ENCODE data around the gene ENO4. TPM values are rescaled to one million over a fixed set of nuclear protein-coding genes. Genes with fewer than 3 reads are reported as not detected.

ENO4 gene
- total RNA-seq, 8 experiments from 2014 or later = 0.15 to 8.1 (median 1.2) TPM

GRCh38 chr10:116909307-116909706 lies 60.0 kb downstream of the ENO4 start:
- Histone ChIP-seq H3K27ac (no peak overlapping the region), H3K4me1 (replicated peaks in 1 of 2) (peaks cover 3 to 4% of the 10 kb centered on the region in 2 donors), H3K4me3 (no peak overlapping the region)
- 43 to 88% (median 70%) methylated on average over 1 of the region's 1 CpG; no CpG with 5 or more reads in 2 of the 10 experiments for WGBS, 10 experiments
- in situ Hi-C loops (cut with MboI; ENCODE audit: low pct_unique_long_range_greater_than_20kb in 2 of 9, low sequenced_read_pairs in 9 of 9, unreplicated experiment in 9 of 9) = no loop called here
- no peak for ATAC-seq (replicated peaks in 6 of 8)

DNA sequence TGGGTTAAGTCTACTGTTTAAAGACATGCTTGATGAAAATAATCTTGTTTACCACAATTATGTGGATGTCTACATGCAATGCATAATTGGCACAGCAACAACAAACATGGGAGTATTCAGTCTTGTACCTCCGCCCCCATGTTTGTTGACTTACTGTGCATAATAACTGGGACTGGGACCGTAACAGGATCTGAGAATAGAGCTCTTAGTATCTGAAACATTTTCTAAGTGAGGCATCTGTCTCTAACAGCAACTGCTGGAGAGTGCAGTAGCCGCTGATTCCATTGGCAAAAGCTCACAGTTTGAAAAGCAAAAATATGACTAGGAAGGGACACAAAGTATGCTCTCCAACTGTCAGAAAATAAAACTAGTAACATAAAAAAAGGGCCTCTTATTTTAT lies 61.6 kb downstream of the ENO4 start:
- WGBS, 10 experiments = 20 to 100% (median 93%) methylated on average over 1 to 3 of the region's 3 CpGs; no CpG with 5 or more reads in 1 of the 10 experiments
- Histone ChIP-seq H3K27ac (no peak overlapping the region), H3K4me1 (replicated peaks in 1 of 2) (peaks cover 3 to 4% of the 10 kb centered on the region in 2 donors), H3K4me3 (no peak overlapping the region)
- in situ Hi-C loops (cut with MboI; ENCODE audit: low pct_unique_long_range_greater_than_20kb in 2 of 9, low sequenced_read_pairs in 9 of 9, unreplicated experiment in 9 of 9) = no loop called here
- ATAC-seq (replicated peaks in 6 of 8) = peak in 5 of 8 experiments; percentile 25 to 96 (median 93)

DNA sequence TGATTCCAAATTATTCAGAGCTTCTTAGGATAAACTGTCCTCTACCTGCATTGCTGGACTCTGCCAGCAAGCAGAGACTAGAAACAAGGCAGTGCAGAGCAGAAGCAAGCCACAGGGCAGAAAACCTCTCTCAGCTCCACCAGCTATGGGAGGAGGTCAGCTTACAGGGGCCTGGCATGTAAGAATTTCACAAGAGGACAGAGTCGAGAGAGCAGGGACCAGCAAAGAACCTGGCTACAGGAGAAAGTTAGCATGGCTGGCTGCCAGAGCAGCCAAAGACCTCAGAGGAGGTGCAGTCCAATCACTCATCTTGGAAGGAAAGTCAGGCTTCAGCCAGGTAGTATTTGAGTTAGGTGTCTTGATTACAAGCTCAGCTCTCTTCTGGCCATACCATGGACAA lies 62.9 kb downstream of the ENO4 start:
- peaks cover 0 to 4% of the 10 kb centered on the region in 2 donors for H3K4me1 ChIP-seq (replicated peaks in 1 of 2)
- ATAC-seq (replicated peaks in 6 of 8) = no peak
- WGBS, 10 experiments = 20 to 67% (median 53%) methylated on average over 1 of the region's 1 CpG; no CpG with 5 or more reads in 6 of the 10 experiments
- in situ Hi-C loops (cut with MboI; ENCODE audit: low pct_unique_long_range_greater_than_20kb in 2 of 9, low sequenced_read_pairs in 9 of 9, unreplicated experiment in 9 of 9) = no loop called here
- H3K4me3 ChIP-seq = no peak overlapping the region
- no peak overlapping the region for H3K27ac ChIP-seq

GRCh38 chr10:116913695-116914094 lies 64.4 kb downstream of the ENO4 start:
- Histone ChIP-seq H3K4me1 (replicated peaks in 1 of 2) (no peaks in the 10 kb centered on the region), H3K27ac (no peak overlapping the region), H3K4me3 (no peak overlapping the region)
- no peak for ATAC-seq (replicated peaks in 6 of 8)
- 33 to 100% (median 100%) methylated on average over 1 of the region's 1 CpG; no CpG with 5 or more reads in 6 of the 10 experiments for WGBS, 10 experiments
- in situ Hi-C loops (cut with MboI; ENCODE audit: low pct_unique_long_range_greater_than_20kb in 2 of 9, low sequenced_read_pairs in 9 of 9, unreplicated experiment in 9 of 9) = no loop called here

GRCh38 chr10:116915340-116915739 lies 66.0 kb downstream of the ENO4 start:
- H3K27ac ChIP-seq = no peak overlapping the region
- in situ Hi-C loops (cut with MboI; ENCODE audit: low pct_unique_long_range_greater_than_20kb in 2 of 9, low sequenced_read_pairs in 9 of 9, unreplicated experiment in 9 of 9) = no loop called here
- WGBS, 10 experiments = 81 to 100% (median 92%) methylated on average over 1 to 2 of the region's 2 CpGs; no CpG with 5 or more reads in 2 of the 10 experiments
- ATAC-seq (replicated peaks in 6 of 8) = no peak
- no peaks in the 10 kb centered on the region for H3K4me1 ChIP-seq (replicated peaks in 1 of 2)
- H3K4me3 ChIP-seq = no peak overlapping the region

- in situ Hi-C loops (cut with MboI; ENCODE audit: low pct_unique_long_range_greater_than_20kb in 2 of 9, low sequenced_read_pairs in 9 of 9, unreplicated experiment in 9 of 9) = no loop called here
- ATAC-seq (replicated peaks in 6 of 8) = peak in 1 of 8 experiments; percentile 11
- H3K27ac ChIP-seq = no peak overlapping the region
- H3K4me1 ChIP-seq (replicated peaks in 1 of 2) = no peaks in the 10 kb centered on the region
- WGBS, 10 experiments = 90 to 100% (median 94%) methylated on average over 1 to 3 of the region's 3 CpGs; no CpG with 5 or more reads in 3 of the 10 experiments
- H3K4me3 ChIP-seq = no peak overlapping the region
These were observed 68.2 kb downstream of the ENO4 start for GRCh38 chr10:116917481-116917880.

DNA sequence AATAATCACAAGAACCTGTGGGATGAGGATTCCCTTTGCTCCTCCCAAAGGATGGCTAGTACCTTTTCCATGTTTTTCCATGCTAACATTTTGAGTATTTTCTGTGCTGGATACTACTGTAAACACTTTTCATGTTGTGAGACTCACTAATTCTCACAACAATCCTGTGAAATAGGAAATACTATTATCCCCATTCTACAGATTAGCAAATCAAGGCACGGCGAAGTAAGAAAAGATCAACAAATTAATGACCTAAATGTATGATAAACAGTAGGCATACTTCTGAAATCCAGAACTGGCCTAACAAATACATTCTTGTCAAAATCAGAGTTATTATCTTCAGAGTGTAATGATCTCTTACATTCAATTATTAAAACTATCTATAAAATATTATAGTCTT lies 69.3 kb downstream of the ENO4 start:
- in situ Hi-C loops (cut with MboI; ENCODE audit: low pct_unique_long_range_greater_than_20kb in 2 of 9, low sequenced_read_pairs in 9 of 9, unreplicated experiment in 9 of 9) = no loop called here

GRCh38 chr10:116919164-116919563 lies 69.9 kb downstream of the ENO4 start:
- 93 to 100% (median 96%) methylated on average over 2 of the region's 2 CpGs; no CpG with 5 or more reads in 1 of the 10 experiments for WGBS, 10 experiments
- H3K4me1 ChIP-seq (replicated peaks in 1 of 2) = no peaks in the 10 kb centered on the region
- no peak for ATAC-seq (replicated peaks in 6 of 8)
- in situ Hi-C loops (cut with MboI; ENCODE audit: low pct_unique_long_range_greater_than_20kb in 2 of 9, low sequenced_read_pairs in 9 of 9, unreplicated experiment in 9 of 9) = no loop called here
- H3K27ac ChIP-seq = no peak overlapping the region
- no peak overlapping the region for H3K4me3 ChIP-seq

More for the DNA sequence above, 69.3 kb downstream of the ENO4 start:
- no peak overlapping the region for H3K4me3 ChIP-seq
- H3K4me1 ChIP-seq (replicated peaks in 1 of 2) = no peaks in the 10 kb centered on the region
- 82 to 100% (median 100%) methylated on average over 2 of the region's 2 CpGs; no CpG with 5 or more reads in 2 of the 10 experiments for WGBS, 10 experiments
- ATAC-seq (replicated peaks in 6 of 8) = no peak
- H3K27ac ChIP-seq = no peak overlapping the region

- H3K27ac ChIP-seq = no peak overlapping the region
- ATAC-seq (replicated peaks in 6 of 8) = no peak
- no peaks in the 10 kb centered on the region for H3K4me1 ChIP-seq (replicated peaks in 1 of 2)
- in situ Hi-C loops (cut with MboI; ENCODE audit: low pct_unique_long_range_greater_than_20kb in 2 of 9, low sequenced_read_pairs in 9 of 9, unreplicated experiment in 9 of 9) = no loop called here
- WGBS, 10 experiments = 0 to 100% (median 100%) methylated on average over 1 to 2 of the region's 2 CpGs; no CpG with 5 or more reads in 1 of the 10 experiments
- H3K4me3 ChIP-seq = no peak overlapping the region
These were observed 70.4 kb downstream of the ENO4 start for GRCh38 chr10:116919706-116920105.

- no peak for ATAC-seq (replicated peaks in 6 of 8)
- 72 to 86% (median 83%) methylated on average over 1 to 3 of the region's 3 CpGs; no CpG with 5 or more reads in 2 of the 10 experiments for WGBS, 10 experiments
- no peaks in the 10 kb centered on the region for H3K4me1 ChIP-seq (replicated peaks in 1 of 2)
- H3K4me3 ChIP-seq = no peak overlapping the region
- no peak overlapping the region for H3K27ac ChIP-seq
- in situ Hi-C loops (cut with MboI; ENCODE audit: low pct_unique_long_range_greater_than_20kb in 2 of 9, low sequenced_read_pairs in 9 of 9, unreplicated experiment in 9 of 9) = no loop called here
These were observed 75.8 kb downstream of the ENO4 start for GRCh38 chr10:116925056-116925455.

DNA sequence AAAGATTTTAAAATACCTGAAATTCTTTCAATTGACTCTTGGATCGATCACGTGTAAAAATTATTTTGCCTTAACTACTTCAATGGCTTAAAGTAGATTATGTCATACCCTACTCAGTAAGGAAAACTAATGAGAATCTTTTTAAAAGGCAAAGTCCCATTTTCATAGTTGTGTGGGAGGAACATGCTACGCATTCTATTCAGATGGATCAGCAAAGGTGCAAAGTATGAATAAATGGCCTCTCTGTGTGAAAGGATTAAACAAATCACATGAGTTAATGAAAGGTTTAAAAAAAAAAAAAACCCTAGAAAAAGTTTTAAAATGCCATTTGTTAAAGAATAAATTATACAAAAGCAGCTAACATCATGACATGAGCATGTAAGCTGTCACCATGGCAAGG lies 77.1 kb downstream of the ENO4 start:
- in situ Hi-C loops (cut with MboI; ENCODE audit: low pct_unique_long_range_greater_than_20kb in 2 of 9, low sequenced_read_pairs in 9 of 9, unreplicated experiment in 9 of 9) = no loop called here
- Histone ChIP-seq H3K4me3 (no peak overlapping the region), H3K4me1 (replicated peaks in 1 of 2) (no peaks in the 10 kb centered on the region), H3K27ac (no peak overlapping the region)
- 89 to 100% (median 96%) methylated on average over 1 to 3 of the region's 3 CpGs; no CpG with 5 or more reads in 1 of the 10 experiments for WGBS, 10 experiments
- no peak for ATAC-seq (replicated peaks in 6 of 8)

GRCh38 chr10:116931806-116932205 lies 82.5 kb downstream of the ENO4 start:
- no peak for ATAC-seq (replicated peaks in 6 of 8)
- no peak overlapping the region for H3K4me3 ChIP-seq
- no peaks in the 10 kb centered on the region for H3K4me1 ChIP-seq (replicated peaks in 1 of 2)
- 38 to 98% (median 95%) methylated on average over 2 to 6 of the region's 6 CpGs; no CpG with 5 or more reads in 1 of the 10 experiments for WGBS, 10 experiments
- H3K27ac ChIP-seq = no peak overlapping the region
- in situ Hi-C loops (cut with MboI; ENCODE audit: low pct_unique_long_range_greater_than_20kb in 2 of 9, low sequenced_read_pairs in 9 of 9, unreplicated experiment in 9 of 9) = no loop called here

All from motor neuron (in vitro differentiated cells).